ENCODE measurements around the gene ATP5PB.

- TF ChIP-seq, protein P1, sequence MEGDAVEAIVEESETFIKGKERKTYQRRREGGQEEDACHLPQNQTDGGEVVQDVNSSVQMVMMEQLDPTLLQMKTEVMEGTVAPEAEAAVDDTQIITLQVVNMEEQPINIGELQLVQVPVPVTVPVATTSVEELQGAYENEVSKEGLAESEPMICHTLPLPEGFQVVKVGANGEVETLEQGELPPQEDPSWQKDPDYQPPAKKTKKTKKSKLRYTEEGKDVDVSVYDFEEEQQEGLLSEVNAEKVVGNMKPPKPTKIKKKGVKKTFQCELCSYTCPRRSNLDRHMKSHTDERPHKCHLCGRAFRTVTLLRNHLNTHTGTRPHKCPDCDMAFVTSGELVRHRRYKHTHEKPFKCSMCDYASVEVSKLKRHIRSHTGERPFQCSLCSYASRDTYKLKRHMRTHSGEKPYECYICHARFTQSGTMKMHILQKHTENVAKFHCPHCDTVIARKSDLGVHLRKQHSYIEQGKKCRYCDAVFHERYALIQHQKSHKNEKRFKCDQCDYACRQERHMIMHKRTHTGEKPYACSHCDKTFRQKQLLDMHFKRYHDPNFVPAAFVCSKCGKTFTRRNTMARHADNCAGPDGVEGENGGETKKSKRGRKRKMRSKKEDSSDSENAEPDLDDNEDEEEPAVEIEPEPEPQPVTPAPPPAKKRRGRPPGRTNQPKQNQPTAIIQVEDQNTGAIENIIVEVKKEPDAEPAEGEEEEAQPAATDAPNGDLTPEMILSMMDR (IDR thresholded peaks at IDR 0.05; ENCODE audit: low read length) = no peak
- TF ChIP-seq EZH2phosphoT487 (IDR thresholded peaks at IDR 0.05; ENCODE audit: low read length) = no peak
These were observed 9.6 kb upstream of the ATP5PB start for GRCh38 chr1:111439461-111440351.
